ENCODE data around the gene ZNF853.

DNA sequence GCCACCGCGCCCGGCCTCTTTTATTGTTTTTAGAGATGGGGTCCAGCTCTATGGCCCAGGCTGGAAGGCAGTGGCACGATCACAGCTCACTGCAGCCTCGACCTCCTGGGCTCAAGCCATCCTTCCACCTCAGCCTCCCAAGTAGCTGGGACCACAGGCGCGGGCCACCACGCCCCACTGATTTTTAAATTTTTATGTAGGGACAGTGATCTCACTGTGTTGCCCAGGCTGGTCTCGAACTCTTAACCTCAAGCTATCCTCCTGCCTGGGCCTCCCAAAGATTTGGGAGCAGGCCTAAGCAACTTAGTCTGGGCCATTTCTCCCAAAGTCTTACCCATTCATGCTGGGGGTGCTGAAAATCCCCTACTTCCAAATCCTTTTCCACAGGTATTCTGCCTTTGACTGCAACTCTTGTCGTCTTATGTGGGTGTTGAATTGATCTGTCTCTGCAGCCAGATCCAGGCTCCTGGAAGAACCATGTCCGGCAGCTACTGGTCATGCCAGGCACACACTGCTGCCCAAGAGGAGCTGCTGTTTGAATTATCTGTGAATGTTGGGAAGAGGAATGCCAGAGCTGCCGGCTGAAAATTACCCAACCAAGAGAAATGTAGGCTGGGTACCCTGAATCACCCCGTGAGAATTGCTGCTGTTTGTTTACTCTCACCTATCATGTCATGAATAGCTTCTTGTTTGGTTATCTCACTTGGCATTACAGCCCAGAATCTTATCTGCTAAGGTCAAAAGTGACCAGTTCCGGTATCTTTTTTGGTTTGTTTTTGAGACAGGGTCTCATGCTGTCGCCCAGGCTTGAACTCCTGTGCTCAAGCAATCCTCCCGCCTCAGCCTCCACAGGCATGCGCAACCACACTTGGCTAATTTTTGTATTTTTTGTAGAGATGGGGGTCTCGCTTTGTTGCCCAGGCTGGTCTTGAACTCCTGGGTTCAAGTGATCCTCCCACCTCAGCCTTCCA, 37.0 kb upstream of the ZNF853 start:
- TF ChIP-seq POLR2A (IDR thresholded peaks at IDR 0.05) = no peak
- TF ChIP-seq, protein P1, sequence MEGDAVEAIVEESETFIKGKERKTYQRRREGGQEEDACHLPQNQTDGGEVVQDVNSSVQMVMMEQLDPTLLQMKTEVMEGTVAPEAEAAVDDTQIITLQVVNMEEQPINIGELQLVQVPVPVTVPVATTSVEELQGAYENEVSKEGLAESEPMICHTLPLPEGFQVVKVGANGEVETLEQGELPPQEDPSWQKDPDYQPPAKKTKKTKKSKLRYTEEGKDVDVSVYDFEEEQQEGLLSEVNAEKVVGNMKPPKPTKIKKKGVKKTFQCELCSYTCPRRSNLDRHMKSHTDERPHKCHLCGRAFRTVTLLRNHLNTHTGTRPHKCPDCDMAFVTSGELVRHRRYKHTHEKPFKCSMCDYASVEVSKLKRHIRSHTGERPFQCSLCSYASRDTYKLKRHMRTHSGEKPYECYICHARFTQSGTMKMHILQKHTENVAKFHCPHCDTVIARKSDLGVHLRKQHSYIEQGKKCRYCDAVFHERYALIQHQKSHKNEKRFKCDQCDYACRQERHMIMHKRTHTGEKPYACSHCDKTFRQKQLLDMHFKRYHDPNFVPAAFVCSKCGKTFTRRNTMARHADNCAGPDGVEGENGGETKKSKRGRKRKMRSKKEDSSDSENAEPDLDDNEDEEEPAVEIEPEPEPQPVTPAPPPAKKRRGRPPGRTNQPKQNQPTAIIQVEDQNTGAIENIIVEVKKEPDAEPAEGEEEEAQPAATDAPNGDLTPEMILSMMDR (IDR thresholded peaks at IDR 0.05) = no peak

Measured in prostate gland (tissue), 2 donors.